ENCODE results near the gene IFT52. TPM values are rescaled to one million over a fixed set of nuclear protein-coding genes. Genes with fewer than 3 reads are reported as not detected.

The IFT52 gene
- total RNA-seq, 1 experiment from 2014 or later = 67.7 TPM

- no peak for DNase-seq (ENCODE audit: low read depth)
Observed at GRCh38 chr20:43690943-43691598, 100.3 kb downstream of the IFT52 start.

- DNase-seq (ENCODE audit: low read depth) = peak; percentile 62
Observed at GRCh38 chr20:43691928-43692524, 101.3 kb downstream of the IFT52 start.

- DNase-seq (ENCODE audit: low read depth) = no peak
Observed at GRCh38 chr20:43694763-43695162, 104.0 kb downstream of the IFT52 start.

GRCh38 chr20:43695571-43695970 lies 104.8 kb downstream of the IFT52 start:
- no peak for DNase-seq (ENCODE audit: low read depth)

Other genes starting within 250 kb of the IFT52 start
- 36.2 and 42.8 TPM in 2 replicates for gene SRSF6, start 133.0 kb upstream of the IFT52 start, total RNA-seq (2014; rRNA removed; shearing (Covaris generic))
- gene L3MBTL1, start 83.2 kb upstream of the IFT52 start, total RNA-seq (2014; rRNA removed; shearing (Covaris generic)) = 1.3 and 6.0 TPM in 2 replicates
- not detected in 2 replicates for gene SGK2, start 31.9 kb upstream of the IFT52 start, total RNA-seq (2014; rRNA removed; shearing (Covaris generic))
- gene MYBL2, start 76.2 kb downstream of the IFT52 start, total RNA-seq (2014; rRNA removed; shearing (Covaris generic)) = 51.2 and 69.4 TPM in 2 replicates
- gene GTSF1L, start 136.1 kb downstream of the IFT52 start, total RNA-seq (2014; rRNA removed; shearing (Covaris generic)) = not detected in 2 replicates

All from M059J (cell line).